Liver (tissue), 9 donors: ENCODE results near the gene PHLDB3. TPM values are rescaled to one million over a fixed set of nuclear protein-coding genes. Genes with fewer than 3 reads are reported as not detected.

Source experiments
- DNase-seq: peaks from one replicate; pipeline ENCODE4 v3.0.0-alpha.2; 2017; ENCODE audit warnings: low spot score
- H3K27ac ChIP-seq, 2 donors: one replicate each; pipeline ENCODE4 v1.7.0; 2013; ENCODE audit warnings: inconsistent platforms in 2 of 2, low read length in 2 of 2, control low read depth in 1 of 2, low read depth in 1 of 2, mild to moderate bottlenecking in 1 of 2
- H3K27me3 ChIP-seq, 4 donors: one replicate each; pipeline versions ENCODE4 v1.6.1 to v1.7.0; 2013; ENCODE audit warnings: low read length in 3 of 4, inconsistent platforms in 1 of 4, mild to moderate bottlenecking in 1 of 4, moderate library complexity in 1 of 4; ENCODE audit not compliant: control insufficient read depth in 4 of 4, insufficient read depth in 4 of 4
- H3K36me3 ChIP-seq, 4 donors: one replicate each; pipeline versions ENCODE4 v1.6.1 to v1.7.0; 2013; ENCODE audit warnings: low read length in 3 of 4, mild to moderate bottlenecking in 3 of 4, low read depth in 1 of 4, moderate library complexity in 1 of 4; ENCODE audit not compliant: control insufficient read depth in 4 of 4, insufficient read depth in 3 of 4
- H3K4me1 ChIP-seq, 4 donors: one replicate each; pipeline versions ENCODE4 v1.6.1 to v1.7.0; 2013; ENCODE audit warnings: low read length in 3 of 4, mild to moderate bottlenecking in 3 of 4, moderate library complexity in 1 of 4; ENCODE audit not compliant: control insufficient read depth in 4 of 4, insufficient read depth in 4 of 4
- H3K4me3 ChIP-seq, 3 donors: one replicate each; pipeline versions ENCODE4 v1.6.1 to v1.7.0; 2013; ENCODE audit warnings: low read length in 3 of 3, control low read depth in 1 of 3, low read depth in 1 of 3, mild to moderate bottlenecking in 1 of 3
- H3K9ac ChIP-seq, 2 donors: one replicate each; pipeline ENCODE4 v1.7.0; 2013; ENCODE audit warnings: low read length in 2 of 2, mild to moderate bottlenecking in 2 of 2, moderate library complexity in 2 of 2, control low read depth in 1 of 2, low read depth in 1 of 2
- H3K9me3 ChIP-seq, 4 donors: one replicate each; pipeline versions ENCODE4 v1.6.1 to v1.7.0; 2013; ENCODE audit warnings: low read length in 3 of 4; ENCODE audit not compliant: control insufficient read depth in 4 of 4
- EGR1 ChIP-seq, 2 donors: IDR thresholded peaks; 2 replicates each; pipeline ENCODE4 v1.6.1; 2016 to 2018; ENCODE audit warnings: antibody characterized with exemption in 2 of 2, low read depth in 2 of 2
- FOXA1 ChIP-seq: IDR thresholded peaks from 2 replicates; pipeline ENCODE4 v1.6.1; 2016; ENCODE audit warnings: antibody characterized with exemption
- FOXA2 ChIP-seq: IDR thresholded peaks from 2 replicates; pipeline ENCODE4 v1.6.1; 2016; ENCODE audit warnings: antibody characterized with exemption
- HNF4A ChIP-seq, 2 donors: conservative IDR thresholded peaks; 2 replicates each; pipeline ENCODE4 v1.6.1; 2016; ENCODE audit warnings: antibody characterized with exemption in 2 of 2, mild to moderate bottlenecking in 2 of 2
- HNF4G ChIP-seq: IDR thresholded peaks from 2 replicates; pipeline ENCODE4 v1.6.1; 2016; ENCODE audit warnings: antibody characterized with exemption
- JUND ChIP-seq, 2 donors: IDR thresholded peaks; 2 replicates each; pipeline ENCODE4 v1.6.1; 2016; ENCODE audit warnings: antibody characterized with exemption in 2 of 2
- MAX ChIP-seq: IDR thresholded peaks from 2 replicates; pipeline ENCODE4 v1.6.1; 2016; ENCODE audit warnings: antibody characterized with exemption
- NR2F2 ChIP-seq: IDR thresholded peaks from 2 replicates; pipeline ENCODE4 v1.6.1; 2016; ENCODE audit warnings: antibody characterized with exemption
- RAD21 ChIP-seq, 2 donors: IDR thresholded peaks; 2 replicates each; pipeline ENCODE4 v1.6.1; 2016; ENCODE audit warnings: antibody characterized with exemption in 2 of 2, mild to moderate bottlenecking in 2 of 2
- SP1 ChIP-seq: IDR thresholded peaks from 2 replicates; pipeline ENCODE4 v1.6.1; 2018; ENCODE audit warnings: antibody characterized with exemption, mild to moderate bottlenecking
- TAF1 ChIP-seq: conservative IDR thresholded peaks from 2 replicates; pipeline ENCODE4 v1.6.1; 2016; ENCODE audit warnings: antibody characterized with exemption, mild to moderate bottlenecking
- WGBS: extraction: QIAGEN DNeasy Blood & Tissue Kit; methylation state at CpG from one replicate; pipeline ENCODE4 v1.1.7; 2013; 5-methylcytosine and 5-hydroxymethylcytosine counted together
- polyA plus RNA-seq, 2 donors: library from polyadenylated mRNA; stranded (reverse) in 1 of 2; unstranded in 1 of 2; fragments of 200-250 nt in 1 of 2; fragments of >200 nt in 1 of 2; fragmentation: Nextera tagmentation in 1 of 2; extraction: Ambion mirVana in 1 of 2; gene quantifications; one replicate each; pipeline versions ENCODE4 v1.2.1 to v1.2.3, GENCODE V29; 2013 to 2015
- total RNA-seq, 2 donors: library from RNA; depleted of rRNA; stranded (reverse); fragments of >200 nt; gene quantifications; one replicate each; pipeline ENCODE4 v1.2.3, GENCODE V29; 2014
- TF ChIP-seq, protein P1 (sequence below): IDR thresholded peaks from 2 replicates; pipeline ENCODE4 v1.6.1; 2016; ENCODE audit warnings: antibody characterized with exemption
- TF ChIP-seq, protein P2 (sequence below): IDR thresholded peaks from 2 replicates; pipeline ENCODE4 v1.6.1; 2016; ENCODE audit warnings: antibody characterized with exemption, mild to moderate bottlenecking
- donor health status: healthy.
- donor health status: healthy.
- donor health status: healthy.
- donor health status: healthy.
- donor health status: healthy.

PHLDB3 gene
- total and polyA plus RNA-seq, 4 donors, result 10.6 to 18.2 (median 11.7) TPM

GRCh38 chr19:43540381-43540780, 35.8 kb upstream of the PHLDB3 start:
- TF ChIP-seq TAF1 (no peak), EGR1 (IDR thresholded peaks at IDR 0.05; ENCODE audit: low read depth in 2 of 2) (no peak), FOXA2 (no peak), RAD21 (IDR thresholded peaks at IDR 0.05) (no peak), HNF4A (conservative IDR thresholded peaks at IDR 0.05) (no peak), FOXA1 (no peak), MAX (no peak), SP1 (no peak), NR2F2 (no peak), HNF4G (no peak)
- TF ChIP-seq, protein P1, sequence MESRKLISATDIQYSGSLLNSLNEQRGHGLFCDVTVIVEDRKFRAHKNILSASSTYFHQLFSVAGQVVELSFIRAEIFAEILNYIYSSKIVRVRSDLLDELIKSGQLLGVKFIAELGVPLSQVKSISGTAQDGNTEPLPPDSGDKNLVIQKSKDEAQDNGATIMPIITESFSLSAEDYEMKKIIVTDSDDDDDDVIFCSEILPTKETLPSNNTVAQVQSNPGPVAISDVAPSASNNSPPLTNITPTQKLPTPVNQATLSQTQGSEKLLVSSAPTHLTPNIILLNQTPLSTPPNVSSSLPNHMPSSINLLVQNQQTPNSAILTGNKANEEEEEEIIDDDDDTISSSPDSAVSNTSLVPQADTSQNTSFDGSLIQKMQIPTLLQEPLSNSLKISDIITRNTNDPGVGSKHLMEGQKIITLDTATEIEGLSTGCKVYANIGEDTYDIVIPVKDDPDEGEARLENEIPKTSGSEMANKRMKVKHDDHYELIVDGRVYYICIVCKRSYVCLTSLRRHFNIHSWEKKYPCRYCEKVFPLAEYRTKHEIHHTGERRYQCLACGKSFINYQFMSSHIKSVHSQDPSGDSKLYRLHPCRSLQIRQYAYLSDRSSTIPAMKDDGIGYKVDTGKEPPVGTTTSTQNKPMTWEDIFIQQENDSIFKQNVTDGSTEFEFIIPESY, result no peak
- no peaks in the 10 kb centered on the region for H3K9me3 ChIP-seq
- peaks cover 4 to 13% (median 10%) of the 10 kb centered on the region in 4 donors for H3K36me3 ChIP-seq
- 87% methylated on average over 3 of the region's 3 CpGs for WGBS
- DNase-seq, result no peak
- H3K4me3 ChIP-seq, result no peak overlapping the region
- H3K4me1 ChIP-seq, result peaks cover 4 to 13% (median 9%) of the 10 kb centered on the region in 4 donors
- H3K9ac ChIP-seq, result no peak overlapping the region
- H3K27me3 ChIP-seq, result no peaks in the 10 kb centered on the region
- no peak overlapping the region for H3K27ac ChIP-seq

DNA sequence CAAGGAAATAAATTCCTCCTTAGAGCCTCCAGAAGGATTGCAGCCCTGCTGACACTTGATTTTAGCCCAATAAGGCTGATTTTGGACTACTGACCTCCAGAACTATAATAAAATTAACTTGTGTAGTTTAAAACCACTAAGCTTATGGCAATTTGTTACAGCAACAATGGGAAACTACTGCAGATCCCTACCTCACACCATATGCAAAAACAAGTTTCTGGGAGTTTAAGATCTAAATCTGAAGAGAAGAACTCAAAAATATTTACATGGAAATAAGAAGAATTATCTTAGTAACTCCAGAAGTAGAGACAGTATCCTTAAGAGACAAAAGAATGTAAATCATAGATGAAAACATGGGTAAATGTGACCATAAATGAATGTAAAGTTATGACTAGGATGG, 34.4 kb upstream of the PHLDB3 start:
- H3K9ac ChIP-seq, result no peak overlapping the region
- no peak for TF ChIP-seq TAF1
- no peak for TF ChIP-seq FOXA1
- no peak for TF ChIP-seq JUND (IDR thresholded peaks at IDR 0.05)
- TF ChIP-seq, protein P2, sequence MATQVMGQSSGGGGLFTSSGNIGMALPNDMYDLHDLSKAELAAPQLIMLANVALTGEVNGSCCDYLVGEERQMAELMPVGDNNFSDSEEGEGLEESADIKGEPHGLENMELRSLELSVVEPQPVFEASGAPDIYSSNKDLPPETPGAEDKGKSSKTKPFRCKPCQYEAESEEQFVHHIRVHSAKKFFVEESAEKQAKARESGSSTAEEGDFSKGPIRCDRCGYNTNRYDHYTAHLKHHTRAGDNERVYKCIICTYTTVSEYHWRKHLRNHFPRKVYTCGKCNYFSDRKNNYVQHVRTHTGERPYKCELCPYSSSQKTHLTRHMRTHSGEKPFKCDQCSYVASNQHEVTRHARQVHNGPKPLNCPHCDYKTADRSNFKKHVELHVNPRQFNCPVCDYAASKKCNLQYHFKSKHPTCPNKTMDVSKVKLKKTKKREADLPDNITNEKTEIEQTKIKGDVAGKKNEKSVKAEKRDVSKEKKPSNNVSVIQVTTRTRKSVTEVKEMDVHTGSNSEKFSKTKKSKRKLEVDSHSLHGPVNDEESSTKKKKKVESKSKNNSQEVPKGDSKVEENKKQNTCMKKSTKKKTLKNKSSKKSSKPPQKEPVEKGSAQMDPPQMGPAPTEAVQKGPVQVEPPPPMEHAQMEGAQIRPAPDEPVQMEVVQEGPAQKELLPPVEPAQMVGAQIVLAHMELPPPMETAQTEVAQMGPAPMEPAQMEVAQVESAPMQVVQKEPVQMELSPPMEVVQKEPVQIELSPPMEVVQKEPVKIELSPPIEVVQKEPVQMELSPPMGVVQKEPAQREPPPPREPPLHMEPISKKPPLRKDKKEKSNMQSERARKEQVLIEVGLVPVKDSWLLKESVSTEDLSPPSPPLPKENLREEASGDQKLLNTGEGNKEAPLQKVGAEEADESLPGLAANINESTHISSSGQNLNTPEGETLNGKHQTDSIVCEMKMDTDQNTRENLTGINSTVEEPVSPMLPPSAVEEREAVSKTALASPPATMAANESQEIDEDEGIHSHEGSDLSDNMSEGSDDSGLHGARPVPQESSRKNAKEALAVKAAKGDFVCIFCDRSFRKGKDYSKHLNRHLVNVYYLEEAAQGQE, result no peak
- H3K36me3 ChIP-seq, result peaks cover 4 to 13% (median 7%) of the 10 kb centered on the region in 4 donors
- no peaks in the 10 kb centered on the region for H3K9me3 ChIP-seq
- H3K27ac ChIP-seq, result no peak overlapping the region
- H3K27me3 ChIP-seq, result no peaks in the 10 kb centered on the region
- peaks cover 4 to 18% (median 10%) of the 10 kb centered on the region in 4 donors for H3K4me1 ChIP-seq
- H3K4me3 ChIP-seq, result no peak overlapping the region
- no peak for DNase-seq
